Natural killer cell (primary cell): ENCODE results near the gene CMPK1. TPM values are rescaled to one million over a fixed set of nuclear protein-coding genes. Genes with fewer than 3 reads are reported as not detected.

ENCODE experiments used
- ATAC-seq, 3 donors: fragments of 150-1000 bp in 2 of 3; fragments of 200-7000 bp in 1 of 3; cut with Tn5 transposase; 1 replicate in 1 of 3; 2 replicates in 2 of 3; pipeline ENCODE4 v1.10.0; 2021; ENCODE audit warnings: mild to moderate bottlenecking in 2 of 3, moderate library complexity in 2 of 3
- DNase-seq, 2 donors: peaks; one replicate each; pipeline versions ENCODE4 v3.0.0 to v3.0.0-alpha.2; 2013 to 2021; ENCODE audit warnings: mixed read lengths in 1 of 2
- H3K27ac ChIP-seq: one replicate; pipeline ENCODE4 v1.5.1; 2013; ENCODE audit warnings: mild to moderate bottlenecking, low read length
- H3K27me3 ChIP-seq: one replicate; pipeline ENCODE4 v1.6.1; 2013; ENCODE audit warnings: low read length; ENCODE audit not compliant: control insufficient read depth, insufficient read depth
- H3K36me3 ChIP-seq: one replicate; pipeline ENCODE4 v1.6.1; 2013; ENCODE audit warnings: low read length; ENCODE audit not compliant: control insufficient read depth, insufficient read depth
- H3K4me1 ChIP-seq: one replicate; pipeline ENCODE4 v1.6.1; 2013; ENCODE audit warnings: low read length; ENCODE audit not compliant: control insufficient read depth, insufficient read depth
- H3K4me3 ChIP-seq: one replicate; pipeline ENCODE4 v1.5.1; 2013; ENCODE audit warnings: low read length
- H3K9me3 ChIP-seq: one replicate; pipeline ENCODE4 v1.6.1; 2013; ENCODE audit warnings: low read length; ENCODE audit not compliant: control insufficient read depth, insufficient read depth
- H3K27ac Mint-ChIP-seq, 2 donors: one replicate each; pipeline ENCODE4 v1.8.0; 2022; ENCODE audit warnings: mild to moderate bottlenecking in 2 of 2, mixed read lengths in 2 of 2, moderate library complexity in 1 of 2
- H3K27me3 Mint-ChIP-seq, 2 donors: one replicate each; pipeline ENCODE4 v1.8.0; 2022; ENCODE audit warnings: low read depth in 2 of 2, mixed read lengths in 2 of 2
- H3K36me3 Mint-ChIP-seq: one replicate; pipeline ENCODE4 v1.8.0; 2022; ENCODE audit warnings: mixed read lengths
- H3K4me1 Mint-ChIP-seq, 2 donors: one replicate each; pipeline ENCODE4 v1.8.0; 2022; ENCODE audit warnings: mixed read lengths in 2 of 2
- H3K4me3 Mint-ChIP-seq: one replicate; pipeline ENCODE4 v1.8.0; 2022; ENCODE audit warnings: mild to moderate bottlenecking, moderate library complexity, mixed read lengths
- H3K9me3 Mint-ChIP-seq, 2 donors: one replicate each; pipeline ENCODE4 v1.8.0; 2022; ENCODE audit warnings: mixed read lengths in 2 of 2
- CTCF ChIP-seq: fragments of 200-600 bp; IDR thresholded peaks from one replicate; pipeline ENCODE4 v1.8.0; 2022; ENCODE audit warnings: antibody characterized with exemption
- WGBS: methylation state at CpG from one replicate; pipeline ENCODE4 v1.1.7; 2013; ENCODE audit warnings: missing lambda C conversion rate; ENCODE audit not compliant: insufficient coverage; 5-methylcytosine and 5-hydroxymethylcytosine counted together
- intact Hi-C: fragments of 100-400 bp; cut with micrococcal nuclease; formaldehyde crosslinking; loops from one replicate; pipeline ENCODE4 v1.14.2; 2022
- total RNA-seq, 4 donors: library from RNA; stranded (reverse); fragments of 120-200 nt in 1 of 4; gene quantifications; one replicate each; pipeline versions ENCODE4 v1.2.3 to v1.2.4, GENCODE V29; 2013 to 2022

CMPK1 gene
- total RNA-seq, 3 donors from 2014 or later (not counting 1 experiment from before 2014, with no cell fraction given) = 70.6 to 76.1 (median 74.1) TPM

- Histone ChIP-seq H3K36me3 (no peaks in the 10 kb centered on the region), H3K9me3 (no peaks in the 10 kb centered on the region), H3K27ac (no peak overlapping the region), H3K27me3 (peaks cover 13% of the 10 kb centered on the region), H3K4me3 (no peak overlapping the region), H3K4me1 (peaks cover under 1% of the 10 kb centered on the region)
- intact Hi-C loops = no loop called here
- DNase-seq (no peak), ATAC-seq (no peak)
- TF ChIP-seq CTCF = no peak
- H3K27ac Mint-ChIP-seq = no peak overlapping the region
- no peaks in the 10 kb centered on the region for H3K9me3 Mint-ChIP-seq
- H3K27me3 Mint-ChIP-seq = peaks cover 16 to 22% of the 10 kb centered on the region in 2 donors
- no peak overlapping the region for H3K4me3 Mint-ChIP-seq
- 100% methylated on average over 1 of the region's 2 CpGs for WGBS
- no peaks in the 10 kb centered on the region for H3K36me3 Mint-ChIP-seq
- peaks cover 0 to under 1% of the 10 kb centered on the region in 2 donors for H3K4me1 Mint-ChIP-seq
Measured at GRCh38 chr1:47411436-47411835, 77.8 kb downstream of the CMPK1 start.

- Histone ChIP-seq H3K4me3 (no peak overlapping the region), H3K9me3 (no peaks in the 10 kb centered on the region), H3K27me3 (peaks cover 13% of the 10 kb centered on the region), H3K4me1 (peaks cover 2% of the 10 kb centered on the region), H3K27ac (no peak overlapping the region), H3K36me3 (no peaks in the 10 kb centered on the region)
- DNase-seq = no peak
- 90% methylated on average over 14 of the region's 14 CpGs for WGBS
- no peaks in the 10 kb centered on the region for H3K9me3 Mint-ChIP-seq
- intact Hi-C loops = no loop called here
- peaks cover 19 to 28% of the 10 kb centered on the region in 2 donors for H3K27me3 Mint-ChIP-seq
- peaks cover 0 to 7% of the 10 kb centered on the region in 2 donors for H3K4me1 Mint-ChIP-seq
- H3K36me3 Mint-ChIP-seq = no peaks in the 10 kb centered on the region
- no peak overlapping the region for H3K27ac Mint-ChIP-seq
- no peak overlapping the region for H3K4me3 Mint-ChIP-seq
- TF ChIP-seq CTCF = no peak
- no peak for ATAC-seq
Measured at GRCh38 chr1:47412437-47412836, 78.8 kb downstream of the CMPK1 start.

- no peak for TF ChIP-seq CTCF
- H3K36me3 Mint-ChIP-seq = no peaks in the 10 kb centered on the region
- WGBS = 40% methylated on average over 21 of the region's 21 CpGs
- peaks cover 38 to 40% of the 10 kb centered on the region in 2 donors for H3K27me3 Mint-ChIP-seq
- DNase-seq (no peak), ATAC-seq (no peak)
- H3K27ac ChIP-seq = no peak within 1 kb of the TSS
- H3K4me3 Mint-ChIP-seq = peak within 1 kb of the TSS; percentile 65
- H3K4me3 ChIP-seq = no peak within 1 kb of the TSS
- H3K9me3 Mint-ChIP-seq = no peaks in the 10 kb centered on the region
- H3K36me3 ChIP-seq = no peaks in the 10 kb centered on the region
- peaks cover 2% of the 10 kb centered on the region for H3K4me1 ChIP-seq
- H3K27ac Mint-ChIP-seq = no peak within 1 kb of the TSS
- intact Hi-C loops = no loop called here
- no peaks in the 10 kb centered on the region for H3K9me3 ChIP-seq
- peaks cover 0 to 11% of the 10 kb centered on the region in 2 donors for H3K4me1 Mint-ChIP-seq
- H3K27me3 ChIP-seq = peaks cover 17% of the 10 kb centered on the region
Measured at GRCh38 chr1:47415728-47416318, 82.2 kb downstream of the CMPK1 start, which contains the start of gene FOXE3. Gene FOXE3, plus strand, starts transcription at chr1:47416285. Its CDS starts 31 bp downstream, at chr1:47416316.
